Cortex of kidney (tissue), 1 donor: Measurements from ENCODE around the gene TDRD7.

Experiments used
- DNase-seq: peaks from one replicate; lab custom pipeline; 2025; lab: John Stamatoyannopoulos, UW

The TDRD7 gene, protein sequence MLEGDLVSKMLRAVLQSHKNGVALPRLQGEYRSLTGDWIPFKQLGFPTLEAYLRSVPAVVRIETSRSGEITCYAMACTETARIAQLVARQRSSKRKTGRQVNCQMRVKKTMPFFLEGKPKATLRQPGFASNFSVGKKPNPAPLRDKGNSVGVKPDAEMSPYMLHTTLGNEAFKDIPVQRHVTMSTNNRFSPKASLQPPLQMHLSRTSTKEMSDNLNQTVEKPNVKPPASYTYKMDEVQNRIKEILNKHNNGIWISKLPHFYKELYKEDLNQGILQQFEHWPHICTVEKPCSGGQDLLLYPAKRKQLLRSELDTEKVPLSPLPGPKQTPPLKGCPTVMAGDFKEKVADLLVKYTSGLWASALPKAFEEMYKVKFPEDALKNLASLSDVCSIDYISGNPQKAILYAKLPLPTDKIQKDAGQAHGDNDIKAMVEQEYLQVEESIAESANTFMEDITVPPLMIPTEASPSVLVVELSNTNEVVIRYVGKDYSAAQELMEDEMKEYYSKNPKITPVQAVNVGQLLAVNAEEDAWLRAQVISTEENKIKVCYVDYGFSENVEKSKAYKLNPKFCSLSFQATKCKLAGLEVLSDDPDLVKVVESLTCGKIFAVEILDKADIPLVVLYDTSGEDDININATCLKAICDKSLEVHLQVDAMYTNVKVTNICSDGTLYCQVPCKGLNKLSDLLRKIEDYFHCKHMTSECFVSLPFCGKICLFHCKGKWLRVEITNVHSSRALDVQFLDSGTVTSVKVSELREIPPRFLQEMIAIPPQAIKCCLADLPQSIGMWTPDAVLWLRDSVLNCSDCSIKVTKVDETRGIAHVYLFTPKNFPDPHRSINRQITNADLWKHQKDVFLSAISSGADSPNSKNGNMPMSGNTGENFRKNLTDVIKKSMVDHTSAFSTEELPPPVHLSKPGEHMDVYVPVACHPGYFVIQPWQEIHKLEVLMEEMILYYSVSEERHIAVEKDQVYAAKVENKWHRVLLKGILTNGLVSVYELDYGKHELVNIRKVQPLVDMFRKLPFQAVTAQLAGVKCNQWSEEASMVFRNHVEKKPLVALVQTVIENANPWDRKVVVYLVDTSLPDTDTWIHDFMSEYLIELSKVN

DNA sequence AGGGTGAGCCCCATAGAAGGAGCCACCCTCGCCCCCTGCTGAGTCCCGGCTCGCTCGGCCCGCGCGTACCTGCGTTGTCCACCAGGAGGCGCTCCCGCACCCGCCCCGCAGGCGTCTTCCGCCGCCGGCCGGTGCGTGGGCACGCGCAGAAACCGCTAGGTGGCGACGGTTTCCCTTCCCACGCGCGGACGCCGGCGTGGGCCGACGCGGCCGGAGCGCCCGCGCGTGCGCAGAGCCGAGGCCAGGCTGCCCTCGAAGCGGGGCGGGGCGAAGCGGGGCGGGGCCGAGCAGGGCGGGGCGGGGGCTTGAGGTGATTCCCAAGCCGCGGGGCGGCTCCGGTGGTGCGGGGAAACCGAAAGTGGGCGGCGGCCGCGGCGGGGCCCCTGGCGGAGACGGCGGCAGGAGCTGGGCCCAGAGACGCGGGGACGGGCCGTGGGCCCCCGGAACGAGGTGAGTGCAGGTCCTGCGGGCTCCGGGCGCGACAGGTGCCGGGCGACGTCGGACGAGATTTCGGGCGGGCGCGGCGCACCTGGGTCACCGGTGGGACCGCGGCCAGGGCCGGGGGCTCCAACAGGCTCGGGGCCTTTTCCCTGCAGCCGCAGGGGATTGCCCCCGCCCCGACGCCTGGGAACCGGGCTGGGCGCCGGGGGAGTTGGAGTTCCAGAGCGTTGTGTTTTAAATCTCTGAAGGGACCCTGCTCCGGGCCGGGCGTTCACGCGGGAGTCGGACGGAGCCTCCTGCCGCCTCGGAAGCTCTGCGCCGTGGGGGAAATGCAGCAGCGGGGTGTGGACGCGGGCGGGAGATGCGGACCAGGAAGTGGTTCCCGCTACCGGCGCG is at the start of gene TDRD7:
TDRD7 (plus strand) TSS at position 308 of the 837 bp plus-strand sequence. CDS start 16,370 bp downstream, outside the sequence.
- no peak for DNase-seq

DNA sequence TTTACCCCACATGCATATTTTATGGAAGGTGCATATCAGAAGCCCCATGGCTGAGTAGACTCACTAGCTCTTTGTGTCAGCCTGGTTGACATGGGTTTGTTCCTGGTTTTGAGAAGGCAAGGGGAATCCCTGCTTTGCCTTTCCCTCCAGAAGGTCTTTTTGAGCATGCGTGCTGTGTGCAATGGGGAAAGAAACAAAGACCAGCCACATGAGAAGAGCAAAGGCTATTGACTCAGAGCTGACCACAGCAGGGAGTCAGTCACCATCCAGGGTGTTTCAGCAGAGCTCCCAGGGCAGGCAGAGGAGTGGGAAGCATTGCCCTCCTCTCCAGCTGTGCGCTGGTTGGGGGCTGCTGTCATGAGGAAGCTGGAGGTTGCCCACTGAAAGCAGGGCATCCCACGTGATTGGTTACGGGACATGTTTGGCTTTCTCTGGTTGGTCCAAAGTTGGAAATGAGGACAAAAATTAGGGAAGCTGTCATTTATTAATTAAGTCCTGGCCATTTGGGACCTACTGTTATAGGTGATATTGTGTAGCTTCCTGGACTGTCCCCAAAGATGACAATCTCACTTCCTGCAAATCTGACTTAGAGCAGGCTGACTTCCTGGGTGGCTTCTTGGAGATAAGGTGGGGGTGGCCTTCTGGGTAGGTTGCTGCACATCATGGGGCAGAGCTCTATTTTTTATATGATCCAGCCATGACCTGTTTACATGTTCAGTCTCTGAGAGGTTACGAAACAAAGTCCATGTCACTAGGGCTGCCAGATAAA is 48.9 kb upstream of the TDRD7 start:
- no peak for DNase-seq

DNA sequence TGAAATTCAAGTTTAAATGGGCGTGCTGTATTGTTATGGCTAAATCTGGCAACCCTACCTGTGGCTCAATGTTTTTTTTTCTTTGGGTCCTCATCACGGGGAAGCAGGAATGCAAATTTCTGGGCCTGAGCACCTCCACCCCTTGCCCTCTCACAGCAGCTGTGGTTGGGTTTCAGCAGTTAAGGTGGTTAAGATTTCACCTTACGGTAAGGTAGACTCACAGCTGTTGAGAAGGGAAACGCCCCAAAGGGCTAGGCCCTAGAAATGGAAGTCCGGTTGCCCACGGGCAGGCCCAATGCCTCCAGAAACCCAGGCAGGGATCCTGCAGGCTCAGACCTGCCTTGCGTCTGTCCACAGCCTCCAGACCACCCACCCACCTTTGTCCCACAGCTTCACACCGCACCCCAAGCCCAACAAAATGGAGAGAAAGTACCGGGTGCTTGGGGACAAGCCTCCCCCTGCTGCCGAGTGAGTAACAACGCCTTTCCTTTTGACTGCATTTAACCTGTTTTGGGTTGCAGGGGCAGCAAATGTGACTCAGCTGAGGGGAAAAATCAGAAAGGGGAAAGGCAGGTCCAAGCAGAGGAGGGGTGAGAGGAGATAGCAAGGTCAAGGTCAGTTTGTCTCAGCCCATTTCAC is 48.1 kb upstream of the TDRD7 start:
- DNase-seq, result no peak

DNA sequence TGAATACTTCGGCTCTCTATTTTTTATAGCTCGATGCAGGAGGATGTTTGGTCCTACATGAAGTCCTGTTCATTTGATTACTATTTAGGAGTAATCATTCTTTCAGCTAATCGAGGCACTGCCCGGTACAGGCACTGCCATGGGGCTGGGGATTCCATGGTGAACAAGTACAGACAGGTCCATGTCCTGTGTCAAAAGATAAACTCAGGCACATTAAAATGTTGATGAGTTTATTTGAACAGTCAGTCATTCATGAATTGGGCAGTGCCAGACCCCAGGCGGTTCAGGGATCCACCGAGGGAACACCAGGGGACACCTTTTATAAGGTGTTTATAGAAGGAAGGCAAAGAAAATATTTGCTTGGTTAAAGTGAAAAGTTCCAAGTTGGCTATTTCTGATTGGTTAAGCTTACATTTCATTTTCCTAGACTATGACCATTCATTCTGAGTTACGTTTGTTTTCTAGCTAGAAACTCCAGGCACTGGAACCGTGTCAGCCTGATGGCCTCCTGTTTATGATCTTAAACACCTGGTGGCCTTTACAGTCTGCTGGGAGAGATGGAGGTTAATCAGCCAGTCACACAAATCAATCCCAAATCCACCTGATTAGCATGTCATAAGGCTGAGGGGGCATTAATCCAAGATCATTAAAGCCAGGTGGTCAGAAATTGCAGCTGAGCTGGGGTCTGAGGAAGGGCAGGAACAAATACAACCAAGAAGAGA is 47.0 kb upstream of the TDRD7 start:
- no peak for DNase-seq

DNA sequence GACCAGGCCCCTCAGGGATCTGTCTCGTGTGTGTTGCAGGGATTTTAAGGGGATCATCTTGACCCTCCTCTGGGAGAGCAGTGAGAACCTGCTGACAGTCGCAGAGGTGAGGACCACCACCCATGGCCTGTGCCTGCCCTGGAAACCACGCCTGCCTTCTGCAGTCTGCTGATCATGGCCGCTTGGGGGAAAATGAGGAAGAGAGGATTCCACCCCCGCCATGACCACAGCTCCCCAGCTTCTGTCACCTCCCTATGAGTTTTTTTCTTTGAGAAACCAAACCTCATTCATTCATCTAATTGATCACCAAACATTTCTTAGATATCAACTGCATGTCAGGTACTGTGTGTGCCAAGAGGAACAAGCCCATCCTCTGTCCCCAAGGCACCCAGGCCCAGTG is 46.3 kb upstream of the TDRD7 start:
- DNase-seq, result no peak

DNA sequence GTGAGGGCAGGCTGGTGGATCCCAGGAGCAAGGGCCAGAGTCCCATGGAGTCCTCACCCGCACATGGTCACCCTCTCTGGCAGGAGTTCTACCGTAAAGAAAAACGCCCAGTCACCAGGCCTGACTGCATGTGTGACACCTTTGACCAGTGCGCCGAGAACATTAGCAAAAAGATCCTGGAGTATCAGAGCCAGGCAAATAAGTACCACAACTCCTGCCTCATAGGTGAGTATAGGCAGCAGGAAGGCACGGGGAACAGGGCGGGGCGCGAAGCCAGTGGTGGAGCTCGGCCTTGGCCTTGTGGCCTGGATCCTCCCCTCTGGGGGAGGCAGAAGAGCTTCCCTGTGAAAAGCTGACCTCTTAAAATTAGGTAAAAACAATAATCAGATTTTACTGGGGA is 45.4 kb upstream of the TDRD7 start:
- no peak for DNase-seq

DNA sequence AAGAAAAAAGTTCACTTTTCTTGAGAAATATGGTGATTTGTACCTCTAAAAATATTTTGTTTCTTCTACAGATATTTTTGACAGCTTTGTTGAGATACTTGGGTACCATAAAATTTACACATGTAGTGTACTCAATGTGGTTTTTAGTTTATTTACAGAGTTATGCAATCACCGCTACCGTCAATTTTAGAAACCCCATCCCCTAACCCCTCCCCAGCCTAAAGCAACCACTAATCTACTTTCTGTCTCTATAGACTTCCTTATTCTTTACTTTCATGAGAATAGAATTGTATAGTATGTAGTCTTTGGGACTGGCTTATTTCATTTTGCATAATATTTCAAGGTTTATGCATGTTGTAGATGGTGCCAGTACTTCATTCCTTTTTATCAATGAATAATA is 45.0 kb upstream of the TDRD7 start:
- no peak for DNase-seq

DNA sequence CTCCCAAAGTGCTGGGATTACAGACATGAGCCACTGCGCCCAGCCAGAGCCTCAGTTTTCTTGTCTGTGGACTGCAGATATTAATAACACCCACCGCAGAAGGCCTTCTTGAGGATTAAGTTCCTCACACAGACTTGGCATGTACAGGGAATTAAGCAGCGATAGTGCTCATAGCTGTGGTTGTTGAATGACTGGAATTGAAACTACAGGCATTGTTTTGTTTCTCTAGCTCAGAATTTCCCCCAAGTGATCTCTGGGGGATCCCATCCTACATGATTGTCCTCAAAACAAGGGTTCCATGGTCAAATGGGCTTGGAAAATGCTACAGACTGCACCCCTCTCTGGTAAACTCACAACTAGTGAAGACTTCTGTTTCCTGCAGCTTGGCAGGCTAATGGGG is 44.2 kb upstream of the TDRD7 start:
- DNase-seq, result no peak

DNA sequence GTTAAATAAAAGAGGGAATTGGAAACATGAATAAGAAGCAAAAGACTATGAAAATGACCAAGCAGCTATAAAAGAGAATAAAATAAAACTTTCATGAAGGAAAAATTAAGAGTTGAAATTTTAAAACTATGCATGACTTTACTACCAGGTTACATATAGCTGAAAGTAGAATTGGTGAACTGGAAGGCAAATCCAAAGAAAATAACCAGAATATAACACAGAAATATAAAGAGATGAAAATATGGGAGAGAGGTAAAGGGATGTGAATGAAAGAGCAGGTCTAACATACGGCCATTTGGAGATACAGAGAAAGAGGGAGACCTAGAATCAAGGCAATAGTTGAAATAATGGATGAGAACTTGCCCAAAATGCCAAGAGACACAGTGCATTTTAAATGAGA is 42.9 kb upstream of the TDRD7 start:
- no peak for DNase-seq

DNA sequence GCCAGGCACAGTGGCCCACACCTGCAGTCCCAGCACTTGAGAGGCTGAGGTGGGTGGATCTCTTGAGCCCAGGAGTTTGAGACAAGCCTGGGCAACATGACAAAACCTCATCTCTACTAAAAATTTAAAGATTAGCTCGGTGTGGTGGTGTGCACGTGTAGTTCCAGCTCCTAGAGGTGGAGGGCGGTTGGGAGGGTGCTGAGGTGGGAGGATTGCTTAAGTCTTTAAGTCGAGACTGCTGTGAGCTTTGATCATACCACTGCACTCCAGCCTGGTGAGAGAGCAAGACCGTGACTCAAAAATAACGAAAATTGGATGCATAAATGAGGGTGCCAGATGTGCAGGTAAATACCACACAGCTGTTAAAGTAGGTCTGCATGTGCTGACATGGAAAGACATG is 39.3 kb upstream of the TDRD7 start:
- DNase-seq, result no peak

DNA sequence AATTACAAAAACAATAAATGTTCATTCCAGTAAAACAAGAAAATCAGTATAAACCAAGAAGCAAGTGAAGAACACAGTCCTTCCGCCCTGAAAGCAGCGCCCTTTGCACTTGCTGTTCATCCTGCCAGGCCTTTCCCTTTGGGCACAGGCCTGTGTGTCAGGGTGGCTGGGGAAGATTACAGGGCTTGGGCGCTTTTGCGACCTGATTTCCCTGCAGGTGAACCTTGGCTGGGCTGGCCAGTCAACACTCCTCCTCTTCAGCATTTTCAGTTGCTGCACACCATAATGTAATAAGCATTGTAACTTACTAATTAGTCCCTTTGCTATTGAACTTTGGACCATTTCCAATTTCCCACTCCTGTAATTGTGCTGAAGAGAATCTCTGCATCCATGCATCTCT is 38.6 kb upstream of the TDRD7 start:
- no peak for DNase-seq

DNA sequence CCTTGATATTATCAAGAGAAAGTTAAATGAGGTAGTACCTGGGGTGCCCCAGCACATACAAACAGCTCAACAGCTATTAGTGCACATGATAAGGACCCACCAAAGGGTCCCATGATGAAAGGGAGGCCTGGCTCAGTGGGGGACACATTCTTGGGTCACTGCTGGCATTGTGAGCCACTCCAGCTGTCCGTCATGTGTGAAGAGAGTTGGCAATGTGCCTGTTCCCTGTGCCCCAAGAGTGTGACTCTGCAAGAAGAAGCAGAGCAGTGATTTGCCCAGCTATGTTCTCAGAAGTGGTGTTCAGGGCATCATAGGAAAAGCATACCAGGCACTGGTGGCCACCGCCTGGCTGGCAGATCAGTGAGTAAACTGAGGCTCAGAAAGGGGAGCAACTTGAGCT is 37.1 kb upstream of the TDRD7 start:
- no peak for DNase-seq

DNA sequence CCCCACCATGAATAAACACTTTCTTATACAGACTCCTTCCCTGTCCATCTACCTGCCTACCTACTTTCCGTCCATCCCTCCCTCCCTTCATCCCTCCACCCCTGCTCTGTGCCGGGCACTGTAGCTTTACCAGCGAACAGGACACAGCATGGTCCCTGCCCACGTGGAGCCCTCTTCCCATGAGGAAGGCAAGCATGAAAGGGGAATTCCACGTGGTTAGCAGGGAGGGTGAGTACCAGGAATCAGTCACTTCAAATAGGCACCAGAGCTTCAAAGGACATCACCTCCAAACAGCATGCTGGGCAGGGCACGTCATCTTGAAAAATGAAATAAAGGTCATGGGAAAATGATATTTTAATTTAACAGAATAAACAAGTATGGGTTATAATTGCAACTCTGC is 35.0 kb upstream of the TDRD7 start:
- DNase-seq, result no peak

DNA sequence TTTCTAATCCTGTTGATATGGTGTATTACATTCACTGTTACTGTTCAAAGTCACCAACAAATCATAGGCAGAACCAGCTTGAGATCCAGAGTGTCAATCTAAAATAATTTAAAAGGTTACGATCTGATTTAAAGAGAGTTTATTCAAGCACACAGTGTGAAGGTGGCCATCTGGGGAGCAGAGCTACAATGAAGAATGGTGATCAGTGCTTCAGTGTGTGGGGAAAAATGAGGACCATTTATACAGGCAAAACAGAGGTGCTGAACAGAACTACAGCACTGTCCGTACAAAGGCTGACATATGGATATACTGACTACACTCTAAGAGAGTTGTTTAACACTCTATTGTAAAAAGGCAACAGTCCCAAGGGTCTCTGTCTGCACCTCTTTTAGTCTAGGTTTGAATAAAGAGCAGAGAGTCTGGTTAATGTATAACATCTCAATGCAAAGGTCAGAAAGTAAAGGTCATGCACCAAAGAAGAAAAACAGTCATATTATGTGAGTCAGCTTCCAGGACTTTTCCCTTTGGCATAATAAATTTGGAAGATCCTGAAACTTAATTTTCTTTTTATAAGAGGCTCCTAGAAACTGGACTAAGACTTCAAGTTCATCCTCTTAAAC is 29.7 kb upstream of the TDRD7 start:
- no peak for DNase-seq

DNA sequence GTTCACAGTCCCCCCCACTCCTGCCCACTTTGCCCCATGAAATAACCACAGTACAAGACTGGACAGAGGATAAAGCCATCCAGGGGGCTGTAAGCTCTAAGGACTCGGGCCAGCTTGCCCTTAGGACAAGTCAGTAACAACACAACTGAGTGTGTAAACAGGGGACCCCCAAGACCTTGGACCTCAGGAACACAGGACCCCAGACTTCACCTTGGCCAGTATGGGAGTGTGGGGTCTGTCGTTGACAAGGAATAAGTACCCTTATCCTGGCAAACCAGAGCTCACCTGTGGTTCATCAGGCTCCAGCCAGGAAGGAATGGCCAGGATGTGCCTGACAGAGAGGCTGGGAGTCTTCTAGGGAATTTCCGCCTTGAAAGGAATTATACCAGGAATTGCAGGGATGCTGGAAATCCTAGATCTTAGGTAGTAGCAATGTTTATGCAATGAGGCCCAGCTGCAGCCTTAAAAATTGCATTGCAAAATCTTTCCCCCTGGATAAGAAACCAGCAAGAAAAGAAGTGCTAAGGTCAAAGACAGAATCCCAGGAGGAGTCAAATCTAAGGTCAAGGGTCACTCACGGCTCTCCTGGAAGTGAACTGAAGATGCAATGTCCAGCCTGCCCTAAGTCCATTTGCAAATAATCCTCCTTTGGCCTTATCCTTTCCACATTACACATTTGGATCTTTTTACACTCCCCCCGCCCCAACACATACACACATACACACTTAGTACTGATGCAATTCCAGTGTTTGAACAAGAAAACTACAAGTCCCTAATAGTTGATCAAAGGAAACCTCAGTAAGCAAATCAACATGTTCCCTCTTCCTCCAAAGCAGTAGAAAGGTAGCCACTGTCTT is 27.3 kb upstream of the TDRD7 start:
- DNase-seq, result no peak

DNA sequence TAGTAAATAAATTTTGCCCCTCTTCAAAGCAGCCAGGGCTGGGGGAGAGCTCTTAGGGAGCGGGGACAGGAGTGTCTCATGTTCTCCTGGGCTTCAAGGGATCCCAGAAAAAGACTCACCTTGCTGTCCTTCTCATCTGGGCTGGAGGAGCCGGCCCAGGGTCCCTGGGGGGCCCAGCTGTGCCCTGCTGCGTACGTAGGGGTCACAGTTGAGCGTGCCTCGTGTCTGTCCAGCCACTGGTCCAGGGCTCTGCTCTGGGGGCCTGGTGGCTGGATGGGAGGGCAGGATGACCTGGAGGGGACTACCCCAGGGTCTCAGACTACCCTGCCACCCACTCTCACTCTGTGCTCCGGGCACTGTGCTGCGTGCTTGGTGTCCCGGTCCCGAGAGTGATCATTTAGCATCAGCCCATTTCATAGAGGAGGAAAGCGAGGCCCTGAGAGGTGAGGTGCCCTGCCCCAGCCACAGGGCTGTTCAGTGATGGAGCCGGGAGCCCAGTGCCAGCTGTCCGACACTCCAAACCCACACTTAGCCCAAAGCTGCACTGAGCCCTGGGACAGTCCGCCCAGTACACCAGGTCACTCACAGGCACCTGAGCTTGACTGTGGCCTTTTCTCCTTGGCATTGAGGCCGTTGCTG is 26.2 kb upstream of the TDRD7 start:
- DNase-seq, result no peak

DNA sequence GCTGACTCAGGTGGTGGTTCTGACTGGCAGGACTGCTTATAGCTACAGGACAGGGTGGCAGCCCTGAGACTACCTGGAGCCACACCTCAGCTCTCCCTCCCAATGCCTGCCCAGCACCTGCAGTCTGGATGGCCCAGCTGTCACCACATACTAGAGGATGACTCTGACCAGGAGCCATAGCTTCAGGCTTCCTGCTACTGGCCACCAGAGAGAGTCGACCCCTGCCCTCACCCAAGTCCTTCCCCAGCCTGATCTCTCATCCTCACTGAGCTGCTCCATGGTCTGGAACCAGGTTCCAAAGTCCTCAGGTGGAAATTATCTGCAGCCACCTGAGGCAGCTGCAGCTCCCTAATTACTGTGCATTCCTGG is 25.6 kb upstream of the TDRD7 start:
- no peak for DNase-seq
